ENCODE data around the gene KRT1.
"Not testable (repeated sequence)": the region's sequence is repeated elsewhere in the genome, so short reads cannot be mapped to it uniquely, and the experiment has no call there.

KRT1 gene

DNA sequence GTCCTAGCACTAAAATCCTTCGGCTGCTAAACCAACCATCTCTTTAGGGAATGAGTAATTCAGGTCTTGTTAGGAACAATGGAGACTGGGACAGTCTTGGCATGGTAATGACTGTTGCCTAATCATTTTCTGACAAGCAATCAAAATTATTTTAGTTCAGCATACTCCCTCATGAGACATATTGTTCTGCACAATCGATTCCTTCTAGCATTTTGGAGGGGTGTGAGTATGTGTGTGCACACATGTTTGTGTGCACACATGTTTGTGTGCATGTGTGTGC, 2.1 kb upstream of the KRT1 start:
- no peak for DNase-seq (ENCODE audit: low read depth)

GRCh38 chr12:52681526-52682380, 1.5 kb upstream of the KRT1 start:
- DNase-seq (ENCODE audit: low read depth): no peak

DNA sequence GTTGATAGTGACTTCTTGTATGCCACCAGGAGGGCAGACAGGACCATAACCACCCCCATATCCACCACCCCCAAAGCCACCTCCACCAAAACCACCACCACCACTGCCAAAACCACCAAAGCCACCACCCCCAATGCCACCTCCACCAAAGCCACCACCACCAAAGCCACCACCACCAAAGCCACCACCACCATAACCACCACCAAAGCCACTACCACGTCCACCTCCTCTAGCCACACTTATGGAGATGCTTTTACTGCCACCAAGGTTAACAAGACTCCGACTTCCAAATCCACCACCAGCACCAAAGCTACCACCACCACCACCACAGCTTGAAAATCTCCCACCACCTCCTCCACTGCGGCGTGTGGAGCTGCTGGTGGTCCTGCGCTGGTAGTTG, 332 bp downstream of the KRT1 start:
- no peak for DNase-seq (ENCODE audit: low read depth)

GRCh38 chr12:52677671-52678070, 2.5 kb downstream of the KRT1 start:
- DNase-seq (ENCODE audit: low read depth): no peak

GRCh38 chr12:52677126-52677525, 3.1 kb downstream of the KRT1 start:
- no peak for DNase-seq (ENCODE audit: low read depth)

GRCh38 chr12:52676163-52676562, 4.0 kb downstream of the KRT1 start:
- DNase-seq (ENCODE audit: low read depth): no peak

GRCh38 chr12:52675301-52675701, 4.9 kb downstream of the KRT1 start:
- DNase-seq (ENCODE audit: low read depth): no peak

DNA sequence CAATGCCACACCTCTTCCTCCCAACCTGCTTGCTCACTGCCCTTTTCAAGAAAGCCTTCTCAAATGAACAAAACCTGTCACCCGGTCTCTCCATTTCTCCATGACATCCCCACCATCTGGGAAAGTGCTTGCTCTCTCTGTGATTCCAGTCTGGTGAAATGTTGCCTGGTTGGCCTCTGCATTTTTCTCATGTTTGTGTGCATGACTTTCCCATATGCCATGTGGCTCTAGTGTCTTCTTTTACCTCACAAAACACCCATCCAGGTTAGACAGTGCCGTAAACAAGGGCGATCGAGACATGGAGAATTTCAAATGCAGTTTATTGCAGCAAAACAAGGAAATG, 5.8 kb downstream of the KRT1 start:
- no peak for DNase-seq (ENCODE audit: low read depth)

GRCh38 chr12:52673713-52674432, 6.3 kb downstream of the KRT1 start:
- DNase-seq (ENCODE audit: low read depth): no peak

- DNase-seq (ENCODE audit: low read depth): no peak
These were observed 7.0 kb downstream of the KRT1 start for GRCh38 chr12:52673217-52673616.

DNA sequence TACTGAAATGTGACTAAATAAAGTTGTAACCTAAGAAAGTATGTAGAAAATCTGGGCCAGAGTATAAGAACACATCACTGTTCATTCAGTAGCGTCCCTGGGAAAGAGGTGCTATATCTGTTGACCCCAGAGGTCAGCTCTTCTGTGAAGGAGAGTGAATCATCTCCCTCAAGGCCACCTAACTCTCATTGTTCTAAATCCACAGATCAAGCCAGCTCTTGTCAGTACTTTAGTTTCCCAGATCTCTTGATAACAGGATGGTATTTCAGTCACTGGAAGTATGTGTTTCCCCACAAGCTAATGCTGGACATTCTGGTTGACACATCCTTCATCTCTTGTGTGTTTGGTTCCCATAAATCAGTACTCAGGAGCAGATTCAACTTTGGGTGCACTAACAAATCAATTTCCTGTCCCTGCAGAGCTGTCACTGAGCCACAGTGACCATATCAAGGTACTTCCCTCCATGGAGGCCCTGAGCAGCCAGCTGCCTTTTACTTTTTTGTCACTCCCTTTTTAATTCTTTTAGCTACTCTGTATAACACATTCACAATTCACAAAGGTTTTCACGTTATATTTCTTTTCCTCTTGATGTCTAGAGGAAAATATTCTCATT, 7.8 kb downstream of the KRT1 start:
- no peak for DNase-seq (ENCODE audit: low read depth)

GRCh38 chr12:52670961-52671360, 9.2 kb downstream of the KRT1 start:
- DNase-seq (ENCODE audit: low read depth): no peak

DNA sequence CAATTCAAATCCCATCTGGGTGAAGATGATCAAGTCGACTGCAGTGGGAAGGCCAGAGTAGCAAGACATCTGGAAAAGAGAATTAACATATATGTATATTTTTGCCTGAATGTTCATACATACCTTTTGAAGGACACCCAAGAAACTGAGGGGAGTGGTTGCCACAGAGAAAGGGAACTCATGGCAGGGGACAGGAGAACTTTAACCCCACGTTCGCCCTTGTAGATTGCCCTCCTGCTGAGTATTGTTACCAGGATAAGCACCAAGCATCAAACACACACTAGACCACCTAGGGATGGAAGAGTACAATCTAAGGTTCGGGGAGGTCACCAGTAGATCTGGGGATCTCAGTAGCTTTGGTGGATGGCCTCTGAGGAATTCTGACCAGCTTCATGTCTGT, 9.7 kb downstream of the KRT1 start:
- no peak for DNase-seq (ENCODE audit: low read depth)

GRCh38 chr12:52669941-52670340, 10.3 kb downstream of the KRT1 start:
- not testable (repeated sequence) for DNase-seq (ENCODE audit: low read depth)

- DNase-seq (ENCODE audit: low read depth): no peak
These were observed 10.8 kb downstream of the KRT1 start for GRCh38 chr12:52669426-52669825.

- no peak for DNase-seq (ENCODE audit: low read depth)
These were observed 12.3 kb downstream of the KRT1 start for GRCh38 chr12:52667931-52668330.

- no peak for DNase-seq (ENCODE audit: low read depth)
These were observed 12.7 kb downstream of the KRT1 start for GRCh38 chr12:52667509-52667908.

GRCh38 chr12:52666471-52666870, 13.7 kb downstream of the KRT1 start:
- DNase-seq (ENCODE audit: low read depth): no peak

GRCh38 chr12:52663420-52663819, 16.8 kb downstream of the KRT1 start:
- no peak for DNase-seq (ENCODE audit: low read depth)

GRCh38 chr12:52662918-52663229, 17.3 kb downstream of the KRT1 start:
- no peak for DNase-seq (ENCODE audit: low read depth)

- no peak for DNase-seq (ENCODE audit: low read depth)
These were observed 17.9 kb downstream of the KRT1 start for GRCh38 chr12:52662093-52662917.

- no peak for DNase-seq (ENCODE audit: low read depth)
These were observed 18.5 kb downstream of the KRT1 start for GRCh38 chr12:52661668-52662067.
